ENCODE measurements around the gene JPH3.
A peak's percentile ranks its signal among the peaks of the same experiment; 100 is the strongest.
"Not testable (repeated sequence)": the region's sequence is repeated elsewhere in the genome, so short reads cannot be mapped to it uniquely, and the experiment has no call there.

The JPH3 gene

DNA sequence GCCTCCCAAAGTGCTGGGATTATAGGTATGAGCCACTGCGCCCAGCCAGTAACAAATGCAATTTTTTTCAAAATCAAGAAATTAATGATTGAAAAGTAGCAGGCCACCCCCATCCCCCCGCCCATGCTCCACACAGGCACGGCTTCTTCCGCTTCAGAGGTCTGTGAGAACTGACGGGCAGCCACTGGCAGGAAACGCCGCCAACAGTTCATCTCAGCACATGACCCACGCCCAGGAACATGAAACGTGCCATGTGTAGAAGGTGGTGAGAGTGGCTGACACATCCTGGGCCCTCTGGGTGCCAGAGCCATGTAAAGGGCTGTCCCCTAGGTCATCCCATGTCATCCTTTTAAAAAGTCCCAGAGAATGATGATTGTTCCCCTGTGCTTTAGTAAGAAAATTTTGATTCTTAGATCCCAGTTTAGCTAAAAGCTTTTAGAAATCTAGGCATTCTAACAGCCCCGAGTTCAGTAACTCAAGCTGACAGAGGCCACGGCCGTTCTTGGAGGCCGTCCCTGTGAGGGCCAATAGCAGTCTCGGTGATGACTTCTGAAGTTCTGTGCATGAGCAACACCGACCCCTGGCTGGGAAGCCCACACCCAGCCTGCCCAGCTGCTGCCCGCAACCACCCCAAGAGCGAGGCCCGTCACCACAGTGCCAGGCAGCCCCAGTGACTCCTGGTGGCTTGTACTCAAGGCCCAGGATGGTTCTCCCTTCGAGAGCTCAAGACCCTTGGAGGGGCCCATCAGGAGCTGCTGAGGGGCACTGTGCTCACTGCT is 111.3 kb downstream of the JPH3 start:
- DNase-seq (ENCODE audit: low read depth in 2 of 2), result peak; percentile 31

DNA sequence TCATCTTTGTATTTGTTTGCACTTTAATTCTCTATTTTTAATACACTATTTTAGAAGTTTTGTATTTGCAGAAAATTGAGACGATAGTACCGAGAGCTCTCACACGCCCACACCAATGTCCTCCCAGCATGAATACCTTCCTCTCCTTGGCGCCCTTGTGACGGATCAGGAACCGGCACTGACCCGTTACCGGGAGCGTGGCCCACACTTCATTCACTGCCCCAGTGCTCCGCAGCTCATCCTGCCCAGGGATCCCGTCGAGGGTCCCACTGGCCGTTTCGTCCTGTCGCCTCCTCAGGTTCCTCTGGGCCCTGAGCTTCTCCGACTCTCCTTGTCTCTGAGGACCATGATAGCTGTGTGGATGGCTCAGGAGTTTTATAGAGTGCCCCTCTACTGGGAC is 112.9 kb downstream of the JPH3 start:
- no peak for DNase-seq (ENCODE audit: low read depth in 2 of 2)

DNA sequence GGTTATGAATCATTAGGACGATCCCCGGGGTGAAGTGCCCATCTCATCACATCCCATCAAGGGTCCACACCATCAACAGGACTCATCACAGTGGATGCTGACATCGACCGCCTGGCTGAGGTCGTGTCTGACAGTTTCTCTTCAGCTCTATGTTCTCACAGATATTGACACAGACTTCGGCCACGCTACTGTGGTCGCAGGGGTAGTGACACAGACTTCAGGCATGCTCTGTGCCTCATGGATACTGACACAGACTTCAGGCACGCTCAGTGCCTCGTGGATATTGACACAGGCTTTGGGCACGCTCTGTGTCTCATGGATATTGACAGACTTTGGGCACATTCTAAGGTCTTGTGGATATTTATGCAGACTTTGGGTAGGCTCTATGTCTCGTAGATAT is 113.3 kb downstream of the JPH3 start:
- no peak for DNase-seq (ENCODE audit: low read depth in 2 of 2)

DNA sequence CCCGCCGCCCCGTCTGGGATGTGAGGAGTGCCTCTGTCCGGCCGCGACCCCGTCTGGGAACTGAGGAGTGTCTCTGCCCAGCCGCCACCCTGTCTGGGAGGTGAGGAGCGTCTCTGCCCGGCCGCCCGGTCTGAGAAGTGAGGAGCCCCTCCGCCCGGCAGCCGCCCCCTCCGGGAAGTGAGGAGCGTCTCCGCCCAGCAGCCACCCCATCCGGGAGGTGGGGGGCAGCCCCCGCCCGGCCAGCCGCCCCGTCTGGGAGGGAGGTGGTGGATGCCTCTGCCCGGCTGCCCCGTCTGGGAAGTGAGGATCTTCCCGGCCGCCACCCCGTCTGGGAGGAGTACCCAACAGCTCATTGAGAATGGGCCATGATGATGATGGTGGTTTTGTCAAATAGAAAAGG is 116.5 kb downstream of the JPH3 start:
- DNase-seq (ENCODE audit: low read depth in 2 of 2), result not testable (repeated sequence)

DNA sequence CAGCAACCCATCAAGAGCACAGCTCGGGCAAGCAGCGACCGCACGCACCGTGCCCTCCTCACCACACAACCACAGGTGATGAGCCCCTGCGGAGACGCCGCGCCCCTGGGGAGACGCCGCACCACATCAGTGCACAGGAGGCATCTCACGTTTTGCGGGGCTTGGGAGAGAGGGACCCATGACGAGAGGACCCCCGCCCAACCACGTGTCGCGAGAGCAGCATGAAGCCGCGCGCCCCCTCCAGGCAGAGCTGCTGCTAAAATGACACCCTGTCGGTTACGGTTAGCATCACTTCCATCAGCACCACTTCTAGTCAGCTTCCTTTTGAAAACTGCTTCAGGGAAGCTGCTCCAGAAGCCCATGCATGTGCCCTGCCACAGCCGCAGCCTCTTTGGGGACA is 118.1 kb downstream of the JPH3 start:
- DNase-seq (ENCODE audit: low read depth in 2 of 2), result no peak

DNA sequence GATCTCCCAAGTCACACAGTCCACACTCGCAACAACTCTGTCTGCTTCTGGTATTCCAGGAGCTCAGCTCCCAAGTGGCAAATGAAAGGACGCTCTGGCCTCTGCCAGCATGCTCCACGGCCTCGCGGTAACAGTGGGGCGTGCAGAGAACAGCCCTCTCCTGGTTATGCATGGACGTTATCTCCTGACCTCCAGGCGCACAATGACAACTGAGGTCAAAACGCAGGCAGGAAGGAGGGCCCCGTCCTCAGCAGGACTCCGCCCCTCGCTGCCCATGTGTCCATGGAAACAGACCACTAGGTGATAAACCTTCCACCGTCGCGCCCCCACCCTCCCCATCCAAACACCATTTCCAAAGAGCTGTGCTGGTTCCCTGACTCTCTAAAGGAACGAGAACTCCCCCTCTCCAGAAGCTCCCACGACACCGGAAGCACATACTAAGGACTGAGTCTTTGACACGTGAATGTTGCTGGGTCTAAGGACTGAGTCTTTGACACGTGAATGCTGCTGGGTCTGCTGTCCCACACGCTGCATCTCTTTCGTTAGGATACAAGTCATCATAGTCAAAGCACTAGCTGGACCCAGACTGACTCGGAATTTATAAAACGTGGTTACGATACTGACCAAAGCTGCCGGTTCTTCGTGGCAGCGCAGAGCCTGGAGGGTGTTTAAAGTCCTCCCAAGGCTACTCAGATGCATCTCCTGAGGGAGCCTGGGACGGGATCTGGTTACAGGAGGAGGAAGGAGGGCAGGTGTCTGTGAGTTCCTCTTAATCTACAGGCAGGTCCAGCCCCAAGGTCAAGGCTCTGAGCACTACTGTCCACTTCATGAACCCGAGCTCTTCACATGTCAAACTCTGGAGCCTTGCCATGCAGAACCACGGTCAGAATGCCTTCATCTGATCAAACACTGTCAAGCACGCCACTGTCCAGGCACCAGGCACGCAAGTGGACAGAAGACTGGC is 119.6 kb downstream of the JPH3 start:
- DNase-seq (ENCODE audit: low read depth in 2 of 2), result no peak

DNA sequence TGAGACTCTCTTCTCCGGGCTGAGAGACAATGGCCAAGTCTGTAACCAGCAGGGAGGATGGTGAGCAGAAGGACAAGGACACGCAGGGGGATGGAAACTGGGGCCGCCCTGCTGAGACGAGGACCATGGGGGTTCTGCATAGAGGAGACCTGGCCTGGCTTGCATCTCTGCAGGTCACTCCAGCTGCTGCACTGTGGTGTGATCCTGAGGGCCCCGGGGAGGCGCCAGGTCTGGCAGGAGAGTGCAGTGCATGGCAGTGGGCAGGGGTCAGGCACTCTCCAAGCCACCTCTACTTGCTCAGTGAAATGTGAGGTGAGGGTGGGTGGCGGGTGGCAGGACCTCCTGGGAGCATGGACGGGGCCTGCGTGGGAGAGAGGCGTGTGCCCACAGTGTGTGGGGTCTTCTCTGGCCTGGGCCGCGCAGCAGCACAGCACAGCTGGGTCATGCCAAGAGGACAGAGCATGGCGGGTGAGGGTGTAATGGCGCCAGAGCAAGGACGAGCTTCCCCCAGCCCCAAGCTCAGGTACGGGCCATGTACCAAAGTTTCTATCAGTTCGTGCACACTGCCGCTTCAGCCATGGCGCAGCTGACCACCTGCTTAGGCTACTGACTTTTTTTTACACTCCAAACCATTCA is 120.4 kb downstream of the JPH3 start:
- DNase-seq (ENCODE audit: low read depth in 2 of 2), result no peak

DNA sequence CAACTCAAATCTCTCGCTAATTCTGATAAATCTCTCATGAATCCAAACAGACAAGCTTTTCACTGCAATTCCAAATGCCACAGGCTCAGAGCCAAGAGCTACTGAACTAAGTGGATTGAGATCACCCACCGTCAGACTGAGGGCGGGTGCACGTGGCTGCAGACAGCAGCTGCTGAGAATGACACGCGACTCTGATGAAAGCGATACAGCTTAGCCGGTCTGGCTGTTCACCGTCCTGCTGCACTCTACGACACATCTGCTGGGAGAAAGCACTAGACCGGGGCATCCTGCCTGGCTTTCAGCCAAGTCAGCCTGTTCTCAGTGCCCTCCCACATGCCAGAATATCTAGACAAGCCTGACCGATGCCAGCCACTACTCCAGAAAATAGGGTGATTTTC is 120.9 kb downstream of the JPH3 start:
- DNase-seq (ENCODE audit: low read depth in 2 of 2), result no peak

DNA sequence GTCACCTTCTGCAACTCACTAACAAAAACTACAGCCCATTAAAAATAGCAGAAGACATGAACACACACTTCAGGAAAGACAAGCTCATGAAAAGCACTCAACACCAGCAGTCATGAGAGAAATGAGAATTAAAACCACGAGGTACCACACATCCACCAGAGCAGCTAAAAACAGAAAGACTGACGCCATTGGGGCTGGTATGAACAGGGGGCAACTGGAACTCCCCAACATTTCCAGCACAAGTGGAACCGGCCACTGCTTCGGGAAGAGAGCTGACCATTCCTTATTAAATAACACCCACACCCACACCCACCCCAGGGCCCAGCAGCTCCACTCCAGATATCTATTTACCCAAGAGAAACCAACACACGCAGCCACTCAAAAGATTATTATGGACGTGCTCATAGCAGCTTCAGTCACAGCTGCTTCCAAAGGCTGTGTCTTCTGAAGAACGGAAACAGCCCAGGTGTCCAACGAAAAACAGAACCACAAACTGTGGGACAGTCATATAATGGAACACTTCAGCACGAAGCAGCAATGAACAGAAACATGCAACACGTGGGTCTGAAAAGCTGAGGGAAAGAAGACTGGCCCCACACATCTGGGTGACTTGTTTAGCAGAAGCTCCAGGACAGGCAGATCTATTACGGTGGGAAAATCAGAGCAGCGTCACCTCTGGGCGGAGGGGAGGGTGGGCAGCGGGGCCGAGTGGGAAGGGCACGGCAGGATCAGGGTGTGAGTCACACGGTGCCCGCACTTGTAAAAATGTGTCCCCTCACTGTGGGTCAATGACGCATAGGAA is 122.4 kb downstream of the JPH3 start:
- peak in 1 of 2 donors; percentile 39 for DNase-seq (ENCODE audit: low read depth in 2 of 2)

DNA sequence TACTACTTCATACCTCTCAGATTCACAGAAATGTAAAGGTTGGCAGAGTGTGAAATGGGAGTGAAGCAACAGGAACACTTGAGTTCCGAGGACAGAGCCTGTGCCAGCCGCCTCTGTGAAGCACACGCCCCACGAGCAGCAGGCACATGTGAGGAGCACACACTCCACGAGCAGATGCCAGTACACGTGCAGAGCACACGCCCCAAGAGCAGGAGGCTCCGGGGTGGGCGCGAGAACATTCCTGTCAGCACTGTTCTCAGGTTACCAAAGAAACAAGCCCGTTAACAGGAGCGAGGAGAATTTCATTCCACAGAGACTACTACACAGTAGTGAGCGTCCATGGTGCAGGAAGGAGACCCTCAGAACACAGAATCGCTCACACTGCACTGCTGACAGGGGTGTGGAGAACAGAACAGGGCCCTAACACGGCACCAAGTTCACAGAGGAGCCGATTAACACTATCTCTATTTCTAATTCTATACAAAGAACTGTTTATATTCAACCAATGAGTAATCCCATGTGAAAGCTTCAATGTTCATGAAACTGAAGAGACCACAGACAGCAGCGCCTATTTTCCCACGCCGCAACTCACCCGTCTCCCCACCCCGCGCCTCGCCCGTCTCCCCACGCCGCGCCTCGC is 123.4 kb downstream of the JPH3 start:
- DNase-seq (ENCODE audit: low read depth in 2 of 2), result no peak

DNA sequence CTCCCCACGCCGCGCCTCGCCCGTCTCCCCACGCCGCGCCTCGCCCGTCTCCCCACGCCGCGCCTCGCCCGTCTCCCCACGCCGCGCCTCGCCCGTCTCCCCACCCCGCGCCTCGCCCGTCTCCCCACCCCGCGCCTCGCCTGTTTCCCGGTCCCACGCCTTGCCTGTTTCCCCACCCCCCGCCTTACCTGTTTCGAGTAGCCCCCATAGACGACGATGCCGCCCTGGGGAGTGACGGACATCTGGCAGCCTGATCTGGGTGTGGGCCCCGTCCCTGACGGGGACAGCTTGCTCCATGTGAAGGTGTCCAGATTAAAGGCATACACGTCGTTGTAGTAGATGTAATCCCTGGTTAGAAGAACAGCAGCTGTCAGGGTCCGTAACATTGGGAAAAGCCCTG is 124.3 kb downstream of the JPH3 start:
- DNase-seq (ENCODE audit: low read depth in 2 of 2), result not testable (repeated sequence)

DNA sequence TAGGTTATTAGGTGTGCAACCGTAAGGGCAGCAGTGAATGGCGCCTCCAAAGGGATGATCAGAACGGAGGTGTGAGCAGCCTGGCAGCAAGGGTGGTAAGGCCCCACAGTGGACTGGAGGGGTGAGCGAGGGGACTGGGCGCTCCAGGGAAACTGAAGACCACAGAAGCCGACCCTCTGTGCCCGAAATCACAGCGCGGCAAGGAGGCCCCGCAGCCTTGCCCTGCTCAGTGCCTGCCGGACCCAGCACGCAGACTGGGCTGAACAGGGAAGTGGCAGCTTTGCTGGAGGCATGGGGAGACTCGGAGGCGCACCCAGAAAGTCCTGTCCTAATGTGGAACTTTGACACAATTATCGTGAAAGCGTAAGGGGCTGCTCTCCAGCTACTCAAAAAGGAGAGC is 125.0 kb downstream of the JPH3 start:
- DNase-seq (ENCODE audit: low read depth in 2 of 2), result no peak

DNA sequence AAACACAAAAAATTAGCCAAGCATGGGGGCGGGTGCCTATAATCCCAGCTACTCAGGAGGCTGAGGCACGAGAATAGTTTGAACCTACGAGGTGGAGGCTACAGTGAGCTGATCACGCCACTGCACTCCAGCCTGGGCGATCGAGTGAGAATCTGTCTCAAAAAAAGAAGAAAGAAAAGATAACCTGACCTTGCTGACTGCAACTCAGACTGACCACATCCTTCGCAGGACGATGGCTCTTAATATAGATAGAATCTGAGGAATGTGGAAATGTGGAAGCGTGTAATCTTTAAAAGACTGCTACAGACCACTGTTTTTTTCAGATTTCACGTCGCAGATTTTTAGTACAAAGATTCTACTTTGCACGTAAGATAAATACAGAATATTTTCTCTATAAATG is 125.7 kb downstream of the JPH3 start:
- DNase-seq (ENCODE audit: low read depth in 2 of 2), result no peak

DNA sequence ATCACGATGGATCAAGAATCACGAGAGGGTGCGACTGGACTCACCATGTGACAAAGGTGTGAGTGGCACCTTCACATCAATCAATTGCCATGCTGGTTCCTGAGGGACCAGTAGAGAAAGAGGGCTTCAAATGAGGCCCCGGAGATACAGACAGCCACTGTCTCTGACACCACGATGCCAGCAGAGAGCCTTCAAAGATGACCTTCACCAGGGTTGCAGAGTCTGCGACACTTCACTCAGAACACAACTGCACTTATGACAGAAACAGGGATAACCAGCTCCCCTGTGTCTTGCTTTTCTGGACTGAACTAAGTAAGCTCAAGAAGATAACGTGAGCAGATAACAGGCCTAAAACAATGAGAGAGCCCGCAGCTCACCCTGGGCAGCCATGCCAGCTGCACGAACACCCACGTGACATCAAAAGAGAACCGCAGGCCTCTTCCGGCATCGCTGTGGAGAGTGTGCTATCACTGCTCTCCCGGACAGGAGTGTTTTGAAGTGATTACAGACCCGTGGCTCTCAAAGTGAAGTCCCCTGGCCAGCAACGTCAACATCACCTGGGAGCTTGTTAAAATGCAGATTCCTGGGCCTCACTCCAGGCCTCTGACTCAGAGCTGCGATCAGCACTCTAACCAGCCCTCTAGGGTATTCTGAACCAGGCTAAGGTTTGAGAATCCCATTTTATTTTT is 127.1 kb downstream of the JPH3 start:
- DNase-seq (ENCODE audit: low read depth in 2 of 2), result no peak

DNA sequence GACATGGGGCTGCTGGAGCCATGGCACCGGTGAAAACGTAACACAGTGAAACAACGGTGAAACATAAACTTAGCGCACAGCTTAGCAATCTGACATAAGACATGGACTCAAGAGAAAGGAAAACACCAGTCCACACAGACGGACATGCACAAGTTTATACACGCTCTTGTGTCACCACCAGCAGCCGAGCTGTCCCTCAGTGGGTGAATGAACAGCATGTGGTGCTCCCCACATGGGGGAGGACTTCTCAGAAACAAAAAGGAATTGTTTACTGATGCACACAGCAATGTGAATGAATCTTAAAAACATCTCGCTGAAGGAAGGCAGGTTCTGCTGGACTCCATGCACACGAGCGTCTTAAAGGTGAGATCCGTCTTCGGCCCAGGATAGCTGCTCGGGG is 129.3 kb downstream of the JPH3 start:
- no peak for DNase-seq (ENCODE audit: low read depth in 2 of 2)

DNA sequence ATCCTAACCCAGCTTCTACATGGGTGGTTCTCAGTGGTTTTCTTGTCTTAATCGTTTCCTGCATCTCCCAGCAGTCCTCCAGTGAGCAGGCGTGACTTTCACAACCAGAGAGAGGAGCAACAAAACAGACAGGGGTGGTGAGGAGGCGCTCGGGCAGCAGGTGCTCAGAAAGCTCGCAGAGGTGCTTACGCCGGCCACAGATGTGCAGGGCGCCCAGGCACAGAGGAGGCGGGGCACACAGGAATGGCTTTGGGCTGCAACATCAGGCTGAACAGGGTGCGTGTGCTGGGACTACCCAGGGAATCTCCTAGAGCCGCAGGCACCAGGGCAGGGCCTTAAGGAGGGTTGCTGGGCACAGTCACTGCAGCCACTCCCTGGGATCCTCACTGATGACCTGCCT is 130.9 kb downstream of the JPH3 start:
- no peak for DNase-seq (ENCODE audit: low read depth in 2 of 2)

DNA sequence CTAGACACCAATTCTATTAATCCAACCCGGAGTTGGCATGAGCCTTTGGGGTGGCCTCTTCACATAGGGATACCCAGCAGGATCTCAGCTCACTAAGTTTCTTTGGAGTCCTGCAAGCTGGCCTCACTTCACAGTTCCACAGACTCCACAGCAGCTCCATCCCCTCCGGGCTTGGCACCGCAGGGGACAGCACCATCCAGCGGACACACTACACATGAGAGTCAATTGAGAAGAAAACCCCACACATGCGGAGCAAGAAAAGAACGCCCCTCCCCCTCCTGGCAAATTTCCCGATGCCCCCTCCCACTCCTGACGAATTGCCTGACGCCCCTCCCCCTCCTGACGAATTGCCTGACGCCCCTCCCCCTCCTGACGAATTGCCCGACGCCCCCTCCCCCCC is 132.3 kb downstream of the JPH3 start:
- no peak for DNase-seq (ENCODE audit: low read depth in 2 of 2)

DNA sequence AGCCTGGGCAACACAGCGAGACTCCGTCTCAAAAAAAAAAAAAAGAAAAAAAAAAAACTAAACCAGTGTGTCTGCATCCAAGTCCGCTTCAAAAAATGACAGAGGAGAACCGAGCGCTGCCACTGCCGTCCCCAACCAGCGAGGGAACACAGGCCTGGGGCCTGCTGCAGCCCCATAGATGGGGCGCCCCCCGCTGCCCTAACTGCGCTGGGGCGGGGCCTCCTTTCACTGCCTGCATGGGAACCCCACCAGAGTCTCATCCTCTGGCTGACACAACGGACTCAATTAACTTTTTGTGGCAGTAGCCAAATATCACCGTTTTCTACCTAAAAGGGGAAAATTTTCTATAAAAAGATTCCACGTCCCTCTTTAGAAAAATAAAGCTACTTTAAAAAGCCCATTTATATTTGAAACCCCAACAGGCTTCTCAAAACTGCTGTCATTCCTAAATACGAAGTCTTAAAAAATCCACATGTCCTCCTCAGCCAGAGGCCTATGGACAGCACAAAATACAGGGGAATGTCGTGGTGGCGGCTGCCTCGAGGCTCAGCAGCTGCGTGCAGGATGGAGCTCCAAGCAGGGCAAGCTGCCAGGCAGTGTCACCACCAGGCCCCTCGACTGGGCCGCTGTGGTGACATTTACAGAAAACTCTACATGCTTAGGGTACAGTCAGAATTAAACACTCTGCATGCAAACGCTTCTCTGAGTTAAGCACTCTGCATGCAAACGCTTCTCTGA is 133.1 kb downstream of the JPH3 start:
- no peak for DNase-seq (ENCODE audit: low read depth in 2 of 2)

DNA sequence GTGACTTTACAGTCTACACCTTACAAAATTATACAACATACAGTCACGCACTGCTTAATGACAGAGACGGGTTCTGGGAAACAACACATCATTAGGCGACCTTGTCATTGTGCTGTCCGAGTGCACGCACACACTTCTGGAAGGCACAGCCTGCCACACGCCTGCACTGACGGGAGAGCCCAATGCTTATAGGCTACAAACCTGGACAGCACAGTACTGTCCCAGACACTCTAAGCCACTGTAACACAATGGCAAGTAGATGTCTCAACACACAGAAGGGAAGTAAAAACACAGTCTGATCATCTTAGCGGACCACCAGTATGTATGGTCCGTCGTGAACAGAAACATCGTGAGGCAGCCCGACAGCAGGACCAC is 133.7 kb downstream of the JPH3 start:
- DNase-seq (ENCODE audit: low read depth in 2 of 2), result no peak

DNA sequence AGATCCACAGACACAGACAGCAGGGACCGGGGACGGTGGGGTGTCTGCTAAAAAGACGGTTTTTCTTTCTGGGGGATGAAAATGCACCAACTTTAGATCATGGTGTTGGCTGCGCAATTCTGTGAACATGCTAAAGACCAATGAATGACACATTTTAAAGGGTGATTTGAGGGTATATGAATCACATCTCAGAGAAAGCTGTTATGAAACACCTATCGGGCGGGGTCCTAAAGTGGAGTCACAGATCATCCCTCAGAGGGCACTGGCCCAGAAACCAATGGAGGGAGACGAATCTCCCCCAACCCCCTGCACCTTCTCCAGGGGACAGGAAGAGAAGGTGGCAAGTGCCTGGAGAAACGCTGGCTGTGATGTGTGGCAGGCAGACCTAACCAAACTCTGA is 137.5 kb downstream of the JPH3 start:
- DNase-seq (ENCODE audit: low read depth in 2 of 2), result no peak
